Activated CD8-positive, alpha-beta memory T cell treated with anti-CD3 and anti-CD28 coated beads, Interleukin-2, amount 10 ng/mL, durations not matched to agents 7 days and 5 days (primary cell): Measurements from ENCODE around the gene SVOP. TPM values are rescaled to one million over a fixed set of nuclear protein-coding genes. Genes with fewer than 3 reads are reported as not detected.
"Not testable (repeated sequence)": the region's sequence is repeated elsewhere in the genome, so short reads cannot be mapped to it uniquely, and the experiment has no call there.

Source experiments
- ATAC-seq: fragments of 150-1000 bp; cut with Tn5 transposase; one replicate; pipeline ENCODE4 v1.10.0; 2021; ENCODE audit warnings: moderate library complexity
- CTCF ChIA-PET: fragments of 350-600 bp; sonication (Branson Sonifier 250); formaldehyde crosslinking; loops from one replicate; lab custom pipeline; 2021; ENCODE audit warnings: antibody characterized with exemption; lab: Charles Lee
- DNase-seq: peaks from one replicate; pipeline ENCODE4 v3.0.0-alpha.2; 2020
- H3K27ac Mint-ChIP-seq: one replicate; pipeline ENCODE4 v1.8.0; 2021; ENCODE audit warnings: mild to moderate bottlenecking, mixed read lengths
- H3K27me3 Mint-ChIP-seq: one replicate; pipeline ENCODE4 v1.8.0; 2021; ENCODE audit warnings: mixed read lengths
- H3K36me3 Mint-ChIP-seq: one replicate; pipeline ENCODE4 v1.8.0; 2021; ENCODE audit warnings: mild to moderate bottlenecking, mixed read lengths
- H3K4me1 Mint-ChIP-seq: one replicate; pipeline ENCODE4 v1.8.0; 2021; ENCODE audit warnings: mixed read lengths
- H3K4me3 Mint-ChIP-seq: one replicate; pipeline ENCODE4 v1.8.0; 2021; ENCODE audit warnings: mild to moderate bottlenecking, moderate library complexity, mixed read lengths
- H3K9me3 Mint-ChIP-seq: one replicate; pipeline ENCODE4 v1.8.0; 2022; ENCODE audit warnings: low read depth, mixed read lengths
- total RNA-seq, 2 experiments: library from RNA; stranded (reverse); gene quantifications; one replicate each; pipeline ENCODE4 v1.2.3, GENCODE V29; 2021

SVOP gene
- total RNA-seq, 2 experiments from 2014 or later = not detected

GRCh38 chr12:109052414-109053323, 31.8 kb upstream of the SVOP start, which contains the start of gene USP30:
TSS of gene USP30 (plus strand) at chr12:109052576. CDS start at chr12:109052679, 103 bp downstream.
- CTCF ChIA-PET = interaction anchor here (0.7 to 1.9 kb wide), 8 partner anchors 23 to 477 kb away, joined by 3 to 8 read pairs (median 4); partner anchors contain the start of gene ALKBH2
- H3K36me3 Mint-ChIP-seq = peaks cover 3% of the 10 kb centered on the region
- H3K9me3 Mint-ChIP-seq = no peaks in the 10 kb centered on the region
- DNase-seq (peak; percentile 89), ATAC-seq (peak; percentile 77)
- no peaks in the 10 kb centered on the region for H3K27me3 Mint-ChIP-seq
- H3K4me1 Mint-ChIP-seq = peaks cover 19% of the 10 kb centered on the region
- peak within 1 kb of the TSS; percentile 88 for H3K4me3 Mint-ChIP-seq
- H3K27ac Mint-ChIP-seq = peak within 1 kb of the TSS; percentile 96

GRCh38 chr12:109052097-109052413, 31.2 kb upstream of the SVOP start:
- Mint-ChIP-seq H3K4me1 (peaks cover 23% of the 10 kb centered on the region), H3K27ac (peak overlapping the region; percentile 96), H3K36me3 (peaks cover 3% of the 10 kb centered on the region), H3K27me3 (no peaks in the 10 kb centered on the region), H3K9me3 (no peaks in the 10 kb centered on the region), H3K4me3 (peak overlapping the region; percentile 88)
- CTCF ChIA-PET = interaction anchor here (0.7 to 1.7 kb wide), 7 partner anchors 24 to 476 kb away, joined by 3 to 6 read pairs (median 4); partner anchors contain the start of gene ALKBH2
- DNase-seq (no peak), ATAC-seq (no peak)

- H3K9me3 Mint-ChIP-seq, H3K27me3 Mint-ChIP-seq, H3K4me3 Mint-ChIP-seq, CTCF ChIA-PET, H3K27ac Mint-ChIP-seq, ATAC-seq, DNase-seq, H3K36me3 Mint-ChIP-seq: not testable (repeated sequence)
- peaks cover 29% of the 10 kb centered on the region for H3K4me1 Mint-ChIP-seq
Observed at GRCh38 chr12:109049794-109050193, 28.9 kb upstream of the SVOP start.

- H3K36me3 Mint-ChIP-seq, H3K27ac Mint-ChIP-seq, H3K27me3 Mint-ChIP-seq, ATAC-seq, DNase-seq, H3K4me3 Mint-ChIP-seq, H3K9me3 Mint-ChIP-seq, CTCF ChIA-PET: not testable (repeated sequence)
- H3K4me1 Mint-ChIP-seq = peaks cover 24% of the 10 kb centered on the region
Observed at GRCh38 chr12:109048706-109049105, 27.8 kb upstream of the SVOP start.

- Mint-ChIP-seq H3K4me1 (peaks cover 22% of the 10 kb centered on the region), H3K36me3 (peaks cover 2% of the 10 kb centered on the region), H3K4me3 (no peak overlapping the region), H3K9me3 (no peaks in the 10 kb centered on the region), H3K27ac (no peak overlapping the region), H3K27me3 (peaks cover 21% of the 10 kb centered on the region)
- CTCF ChIA-PET = no interaction called here
- ATAC-seq = peak; percentile 16
- DNase-seq = no peak
Observed at GRCh38 chr12:109047081-109047805, 26.4 kb upstream of the SVOP start.

GRCh38 chr12:109044241-109044640, 23.4 kb upstream of the SVOP start:
- Mint-ChIP-seq H3K4me3 (no peak overlapping the region), H3K27ac (no peak overlapping the region), H3K4me1 (peaks cover 24% of the 10 kb centered on the region), H3K27me3 (peaks cover 24% of the 10 kb centered on the region), H3K9me3 (peaks cover 3% of the 10 kb centered on the region), H3K36me3 (peaks cover 5% of the 10 kb centered on the region)
- ATAC-seq = no peak
- DNase-seq = no peak
- CTCF ChIA-PET = no interaction called here

- Mint-ChIP-seq H3K27ac (no peak overlapping the region), H3K27me3 (peaks cover 18% of the 10 kb centered on the region), H3K36me3 (peaks cover 8% of the 10 kb centered on the region), H3K4me3 (no peak overlapping the region), H3K9me3 (peaks cover 6% of the 10 kb centered on the region), H3K4me1 (peaks cover 8% of the 10 kb centered on the region)
- DNase-seq (no peak), ATAC-seq (no peak)
- CTCF ChIA-PET = no interaction called here
Observed at GRCh38 chr12:109036975-109037374, 16.1 kb upstream of the SVOP start.

- H3K9me3 Mint-ChIP-seq = peaks cover 3% of the 10 kb centered on the region
- no peaks in the 10 kb centered on the region for H3K4me1 Mint-ChIP-seq
- no peak overlapping the region for H3K27ac Mint-ChIP-seq
- H3K36me3 Mint-ChIP-seq = peaks cover 2% of the 10 kb centered on the region
- H3K4me3 Mint-ChIP-seq = no peak overlapping the region
- ATAC-seq = no peak
- CTCF ChIA-PET = no interaction called here
- H3K27me3 Mint-ChIP-seq = peaks cover 38% of the 10 kb centered on the region
- no peak for DNase-seq
Observed at GRCh38 chr12:109033239-109034196, 12.7 kb upstream of the SVOP start.

- no peak for ATAC-seq
- Mint-ChIP-seq H3K4me3 (no peak overlapping the region), H3K27ac (no peak overlapping the region), H3K36me3 (no peaks in the 10 kb centered on the region), H3K9me3 (no peaks in the 10 kb centered on the region), H3K27me3 (peaks cover 37% of the 10 kb centered on the region), H3K4me1 (no peaks in the 10 kb centered on the region)
- CTCF ChIA-PET = no interaction called here
- DNase-seq = peak; percentile 11
Observed at GRCh38 chr12:109029411-109029810, 8.5 kb upstream of the SVOP start.

GRCh38 chr12:109028624-109029023, 7.8 kb upstream of the SVOP start:
- H3K4me3 Mint-ChIP-seq, H3K36me3 Mint-ChIP-seq, H3K9me3 Mint-ChIP-seq, H3K4me1 Mint-ChIP-seq, H3K27ac Mint-ChIP-seq, ATAC-seq, CTCF ChIA-PET, DNase-seq: not testable (repeated sequence)
- peaks cover 36% of the 10 kb centered on the region for H3K27me3 Mint-ChIP-seq

GRCh38 chr12:109027767-109028166, 6.9 kb upstream of the SVOP start:
- Mint-ChIP-seq H3K4me3 (no peak overlapping the region), H3K27ac (no peak overlapping the region), H3K9me3 (no peaks in the 10 kb centered on the region), H3K27me3 (peaks cover 30% of the 10 kb centered on the region), H3K36me3 (no peaks in the 10 kb centered on the region), H3K4me1 (no peaks in the 10 kb centered on the region)
- ATAC-seq = no peak
- CTCF ChIA-PET = no interaction called here
- peak; percentile 16 for DNase-seq

GRCh38 chr12:109020146-109020795, 597 bp downstream of the SVOP start:
- Mint-ChIP-seq H3K9me3 (no peaks in the 10 kb centered on the region), H3K4me3 (no peak overlapping the region), H3K27ac (no peak overlapping the region), H3K4me1 (no peaks in the 10 kb centered on the region), H3K36me3 (no peaks in the 10 kb centered on the region), H3K27me3 (peaks cover 30% of the 10 kb centered on the region)
- DNase-seq (no peak), ATAC-seq (no peak)
- CTCF ChIA-PET = no interaction called here
